Measurements from ENCODE around the gene RPL36. TPM values are rescaled to one million over a fixed set of nuclear protein-coding genes. Genes with fewer than 3 reads are reported as not detected.

Gene RPL36
- total RNA-seq, 6 donors from 2014 or later: 290 to 626 (median 442) TPM

GRCh38 chr19:5652261-5652660 is 37.8 kb upstream of the RPL36 start:
- 97 to 98% methylated on average over 10 of the region's 10 CpGs for WGBS, 2 donors
- ATAC-seq (ENCODE audit: low FRiP score in 2 of 2) (peak in 1 of 2 donors; percentile 24), DNase-seq (no peak)
- Histone ChIP-seq H3K27ac (no peak overlapping the region), H3K36me3 (peaks cover 74 to 92% (median 82%) of the 10 kb centered on the region in 4 donors), H3K4me1 (no peaks in the 10 kb centered on the region), H3K9me3 (no peaks in the 10 kb centered on the region), H3K4me3 (no peak overlapping the region), H3K27me3 (no peaks in the 10 kb centered on the region)
- TF ChIP-seq POLR2A (IDR thresholded peaks at IDR 0.05): no peak
- no peak for TF ChIP-seq EP300 (IDR thresholded peaks at IDR 0.05)
- TF ChIP-seq CTCF (IDR thresholded peaks at IDR 0.05): no peak
- no peak for TF ChIP-seq POLR2AphosphoS5 (IDR thresholded peaks at IDR 0.05)

- Histone ChIP-seq H3K36me3 (peaks cover 76 to 100% (median 95%) of the 10 kb centered on the region in 4 donors), H3K27ac (no peak overlapping the region), H3K4me1 (no peaks in the 10 kb centered on the region), H3K4me3 (no peak overlapping the region), H3K9me3 (no peaks in the 10 kb centered on the region), H3K27me3 (no peaks in the 10 kb centered on the region)
- WGBS, 2 donors: 93 to 98% methylated on average over 5 of the region's 5 CpGs
- DNase-seq (no peak), ATAC-seq (ENCODE audit: low FRiP score in 2 of 2) (no peak)
- no peak for TF ChIP-seq EP300 (IDR thresholded peaks at IDR 0.05)
- TF ChIP-seq CTCF (IDR thresholded peaks at IDR 0.05): no peak
- no peak for TF ChIP-seq POLR2A (IDR thresholded peaks at IDR 0.05)
- TF ChIP-seq POLR2AphosphoS5 (IDR thresholded peaks at IDR 0.05): no peak
Observed at GRCh38 chr19:5654931-5655330, 35.2 kb upstream of the RPL36 start.

GRCh38 chr19:5655412-5655811 is 34.7 kb upstream of the RPL36 start:
- no peak overlapping the region for H3K4me3 ChIP-seq
- DNase-seq: no peak

GRCh38 chr19:5661483-5661882 is 28.6 kb upstream of the RPL36 start:
- Histone ChIP-seq H3K27me3 (no peaks in the 10 kb centered on the region), H3K4me3 (no peak overlapping the region), H3K4me1 (no peaks in the 10 kb centered on the region), H3K36me3 (peaks cover 73 to 100% (median 93%) of the 10 kb centered on the region in 4 donors), H3K9me3 (no peaks in the 10 kb centered on the region), H3K27ac (no peak overlapping the region)
- DNase-seq: peak in 1 of 2 donors; percentile 82
- no peak for ATAC-seq (ENCODE audit: low FRiP score in 2 of 2)
- no peak for TF ChIP-seq EP300 (IDR thresholded peaks at IDR 0.05)
- no peak for TF ChIP-seq CTCF (IDR thresholded peaks at IDR 0.05)
- TF ChIP-seq POLR2AphosphoS5 (IDR thresholded peaks at IDR 0.05): no peak
- TF ChIP-seq POLR2A (IDR thresholded peaks at IDR 0.05): no peak
- WGBS, 2 donors: 97% methylated on average over 42 of the region's 42 CpGs

More at GRCh38 chr19:5655412-5655811, 34.7 kb upstream of the RPL36 start:
- 87 to 89% methylated on average over 5 of the region's 5 CpGs for WGBS, 2 donors
- Histone ChIP-seq H3K4me1 (no peaks in the 10 kb centered on the region), H3K27me3 (no peaks in the 10 kb centered on the region), H3K27ac (no peak overlapping the region), H3K36me3 (peaks cover 72 to 100% (median 92%) of the 10 kb centered on the region in 4 donors), H3K9me3 (no peaks in the 10 kb centered on the region)
- ATAC-seq (ENCODE audit: low FRiP score in 2 of 2): no peak
- TF ChIP-seq CTCF (IDR thresholded peaks at IDR 0.05) (no peak), POLR2AphosphoS5 (IDR thresholded peaks at IDR 0.05) (no peak), POLR2A (IDR thresholded peaks at IDR 0.05) (no peak), EP300 (IDR thresholded peaks at IDR 0.05) (no peak)

GRCh38 chr19:5663904-5664303 is 26.2 kb upstream of the RPL36 start:
- no peak overlapping the region for H3K27ac ChIP-seq
- H3K4me3 ChIP-seq: no peak overlapping the region
- no peak for ATAC-seq (ENCODE audit: low FRiP score in 2 of 2)
- no peaks in the 10 kb centered on the region for H3K27me3 ChIP-seq
- TF ChIP-seq EP300 (IDR thresholded peaks at IDR 0.05): no peak
- TF ChIP-seq CTCF (IDR thresholded peaks at IDR 0.05): no peak
- TF ChIP-seq POLR2A (IDR thresholded peaks at IDR 0.05): no peak
- TF ChIP-seq POLR2AphosphoS5 (IDR thresholded peaks at IDR 0.05): no peak
- H3K4me1 ChIP-seq: no peaks in the 10 kb centered on the region
- peaks cover 71 to 100% (median 92%) of the 10 kb centered on the region in 4 donors for H3K36me3 ChIP-seq
- no peaks in the 10 kb centered on the region for H3K9me3 ChIP-seq
- peak in 1 of 2 donors; percentile 65 for DNase-seq
- 94 to 96% methylated on average over 17 of the region's 17 CpGs for WGBS, 2 donors

Data from upper lobe of left lung (tissue), 6 donors.